GM18858 (cell line): ENCODE data around the gene CLSTN2.

Source experiments
- ATAC-seq: cut with Tn5 transposase; IDR thresholded peaks from one replicate; pipeline ENCODE4 v1.9.1; 2021; ENCODE audit not compliant: unreplicated experiment

The CLSTN2 gene

GRCh38 chr3:140091143-140091542, 156.2 kb downstream of the CLSTN2 start:
- no peak for ATAC-seq

DNA sequence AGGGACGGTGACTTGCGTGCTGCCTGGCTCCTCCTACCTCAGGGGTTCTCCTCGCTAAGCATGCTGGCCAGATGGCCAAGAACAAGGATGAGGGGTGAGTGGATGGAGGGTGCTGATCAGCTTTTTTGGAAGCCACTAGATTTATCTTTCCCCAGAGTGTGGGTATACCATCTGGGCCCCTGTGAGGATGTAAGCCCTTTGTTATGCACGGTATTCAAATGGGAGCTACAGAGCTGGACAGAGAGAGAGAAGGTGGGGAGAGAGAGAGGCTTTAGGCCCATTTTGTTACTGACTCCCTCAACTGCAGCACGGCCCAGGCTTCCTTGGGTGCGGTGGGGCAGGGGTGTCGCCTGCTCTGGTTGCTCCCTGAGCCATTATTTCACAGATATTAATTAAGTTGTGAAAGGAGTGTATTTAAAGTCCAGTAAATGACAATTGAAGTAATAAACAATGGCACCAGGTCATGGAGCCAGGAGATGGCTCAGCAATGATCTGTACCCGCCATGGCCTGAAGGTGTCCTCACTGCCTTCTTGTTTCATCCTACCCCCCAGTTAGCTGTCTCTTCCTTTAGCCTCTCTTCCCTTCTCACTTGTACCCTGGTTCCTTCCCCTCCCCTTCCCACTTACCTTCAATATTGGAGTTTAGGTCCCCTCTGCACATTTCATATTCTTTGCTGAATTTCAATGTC, 158.0 kb downstream of the CLSTN2 start:
- ATAC-seq, result no peak

DNA sequence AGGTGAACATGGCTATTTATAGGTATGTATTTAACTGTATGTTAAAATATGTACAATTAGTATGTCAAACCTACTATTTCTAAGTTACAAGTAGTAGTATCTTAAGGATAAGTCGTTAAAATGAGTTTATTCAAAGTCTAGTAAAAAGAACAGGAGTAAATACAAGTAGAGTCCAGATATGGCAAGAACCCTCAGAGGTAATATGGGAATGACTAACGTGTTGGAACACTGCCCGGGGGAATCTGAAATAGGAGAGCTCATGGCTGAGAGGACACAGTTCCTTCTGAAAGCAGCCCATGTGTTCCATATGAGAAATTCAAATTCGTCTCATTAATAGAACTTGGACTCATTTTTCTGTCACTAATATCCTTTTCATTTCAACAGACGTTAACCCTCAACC, 158.8 kb downstream of the CLSTN2 start:
- no peak for ATAC-seq

DNA sequence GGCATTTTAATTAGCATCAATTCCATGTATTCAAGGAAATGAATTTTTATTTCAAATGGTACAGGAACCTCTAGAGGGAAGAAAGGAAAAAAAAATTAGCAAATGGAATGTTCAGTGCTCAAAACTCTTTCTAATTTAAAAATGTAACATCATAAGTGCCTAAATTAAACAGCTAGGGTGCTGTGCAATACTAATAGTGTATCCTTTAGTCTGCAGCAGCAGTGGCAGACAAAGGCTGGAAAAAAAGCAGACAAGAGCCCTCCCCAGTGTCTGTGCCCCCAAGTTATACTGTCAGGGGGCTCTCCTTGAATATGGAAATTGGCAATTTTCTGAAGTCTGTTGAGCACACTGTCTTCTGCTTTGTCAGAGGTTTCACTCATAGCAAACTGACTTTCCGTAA, 159.5 kb downstream of the CLSTN2 start:
- ATAC-seq, result no peak

DNA sequence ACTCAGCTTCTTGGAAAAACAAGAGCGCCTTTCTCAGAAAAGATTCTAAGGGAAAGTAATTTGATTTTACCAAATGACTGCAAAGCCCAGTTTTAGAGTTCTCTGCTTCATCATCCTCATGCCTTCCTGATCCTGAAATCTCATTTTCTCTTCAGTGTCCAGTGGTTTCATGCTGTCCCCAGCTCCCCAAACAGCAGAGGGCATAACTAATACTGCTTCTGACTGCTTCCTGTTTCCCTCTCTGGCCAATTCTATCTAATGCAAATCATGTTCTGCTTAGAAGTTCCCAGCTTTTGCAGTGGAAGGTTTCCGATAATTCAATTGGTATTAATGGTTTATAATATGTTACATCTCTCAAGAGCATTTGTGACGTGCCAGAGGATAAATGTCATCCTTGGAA, 161.1 kb downstream of the CLSTN2 start:
- no peak for ATAC-seq

GRCh38 chr3:140097874-140098635, 163.1 kb downstream of the CLSTN2 start:
- no peak for ATAC-seq

- ATAC-seq, result no peak
Observed at GRCh38 chr3:140100479-140100878, 165.5 kb downstream of the CLSTN2 start.

DNA sequence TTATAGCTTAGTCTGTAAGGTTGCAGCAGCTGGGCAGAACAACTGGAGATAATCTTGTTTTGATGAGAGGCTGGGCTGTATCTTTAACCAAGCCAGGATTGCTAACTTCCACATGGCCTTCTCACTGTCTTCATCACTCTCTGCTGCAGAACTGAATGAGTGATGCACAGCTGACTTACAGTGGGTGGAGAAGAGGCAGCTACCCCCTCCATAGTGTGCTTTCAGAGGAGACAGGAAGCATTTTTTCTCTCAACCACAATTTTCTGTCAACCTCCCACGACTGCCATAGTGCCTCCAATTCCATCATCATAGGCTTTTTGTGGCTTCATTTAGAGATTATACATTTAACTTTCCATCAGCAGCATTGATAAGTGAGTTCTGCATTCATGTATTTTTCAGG, 168.2 kb downstream of the CLSTN2 start:
- no peak for ATAC-seq

- no peak for ATAC-seq
Observed at GRCh38 chr3:140103986-140104645, 169.1 kb downstream of the CLSTN2 start.

DNA sequence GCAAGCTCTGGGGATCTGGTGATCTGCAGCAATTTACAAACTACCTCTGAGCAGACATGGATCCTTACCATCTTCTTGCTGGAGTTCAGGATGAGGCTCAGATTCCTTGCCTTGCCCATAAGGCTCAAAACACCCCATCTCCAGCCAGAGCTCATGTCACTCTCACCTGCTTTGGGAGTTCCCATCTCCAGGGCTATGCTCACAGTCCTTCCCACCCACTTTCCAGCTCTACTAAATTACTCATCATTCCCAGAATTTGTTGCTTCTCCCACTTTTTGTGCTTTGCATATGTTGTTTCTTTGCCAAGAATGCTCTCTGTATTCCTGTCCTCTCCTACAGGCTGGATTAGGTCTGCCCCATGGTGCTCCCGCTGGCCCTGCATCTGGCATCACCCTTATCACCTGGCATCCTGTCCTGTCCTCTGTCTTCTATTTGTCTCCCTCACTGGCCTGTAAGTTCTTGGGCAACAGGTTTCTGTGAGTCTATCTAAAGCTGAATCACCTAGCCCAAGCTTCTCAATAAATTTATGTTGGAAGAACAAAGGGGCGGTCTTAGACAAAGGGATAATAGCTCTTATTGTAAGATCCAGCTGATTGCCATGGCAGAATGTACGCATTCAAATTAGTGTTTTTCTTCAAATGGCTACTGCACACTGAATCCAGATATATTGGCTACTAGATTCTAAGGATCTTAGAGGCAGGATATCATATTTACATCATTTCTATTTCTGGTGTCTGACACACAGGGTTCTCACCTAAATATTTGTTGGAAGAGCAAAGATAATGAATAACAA, 179.2 kb downstream of the CLSTN2 start:
- ATAC-seq, result no peak

DNA sequence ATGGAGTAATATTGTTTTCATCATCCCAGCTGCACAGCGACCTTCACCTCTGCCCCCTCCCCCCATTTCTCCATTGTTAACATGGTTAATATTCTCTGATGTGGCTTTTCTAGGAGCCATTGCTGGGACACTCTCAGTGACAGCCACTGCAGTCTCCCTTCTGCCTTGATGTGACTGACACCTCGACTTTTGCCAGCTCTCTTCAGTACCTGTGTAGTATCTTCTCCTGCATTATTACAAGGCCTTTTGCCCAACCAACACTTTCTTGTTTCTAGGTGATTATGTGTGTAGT, 179.8 kb downstream of the CLSTN2 start:
- no peak for ATAC-seq

DNA sequence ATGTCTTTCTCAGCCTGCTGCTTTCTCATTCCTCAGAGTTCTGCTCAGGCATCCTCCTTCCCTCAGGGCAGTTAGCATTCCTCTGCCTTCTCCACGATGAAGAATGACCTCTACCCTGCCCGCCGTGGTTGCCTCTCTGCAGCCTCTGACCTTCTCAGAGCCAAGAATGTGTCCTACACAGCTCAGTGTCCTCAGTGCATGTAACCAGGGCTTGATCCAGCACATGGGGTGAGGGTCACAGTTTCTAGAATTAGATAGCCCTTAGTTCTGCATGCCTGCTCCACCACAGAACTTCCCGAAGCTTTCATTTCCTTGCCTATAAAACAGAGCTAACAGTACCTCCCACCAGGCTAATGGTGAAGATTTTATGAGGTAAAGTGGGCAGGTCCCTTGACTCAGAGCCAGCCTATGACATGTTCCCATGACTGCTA, 182.1 kb downstream of the CLSTN2 start:
- ATAC-seq, result no peak

DNA sequence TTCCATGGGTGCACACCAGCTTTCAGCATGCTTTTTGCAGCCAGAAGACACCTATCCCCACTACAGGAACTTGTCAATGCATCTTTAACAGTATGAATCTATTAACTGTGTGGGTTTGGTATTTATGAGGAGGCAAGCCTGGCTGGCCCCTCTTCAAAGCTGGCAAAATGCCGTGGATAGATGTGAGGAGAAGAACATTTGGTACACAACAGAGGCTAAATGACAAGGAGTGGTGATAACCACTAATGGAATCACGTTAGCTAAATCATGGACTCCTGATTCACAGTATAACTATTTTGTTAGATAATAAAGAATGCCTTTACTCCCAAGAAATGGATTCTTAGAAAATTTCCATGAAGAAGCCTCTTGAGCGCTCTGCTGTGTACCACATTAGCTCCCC, 187.2 kb downstream of the CLSTN2 start:
- ATAC-seq, result no peak

DNA sequence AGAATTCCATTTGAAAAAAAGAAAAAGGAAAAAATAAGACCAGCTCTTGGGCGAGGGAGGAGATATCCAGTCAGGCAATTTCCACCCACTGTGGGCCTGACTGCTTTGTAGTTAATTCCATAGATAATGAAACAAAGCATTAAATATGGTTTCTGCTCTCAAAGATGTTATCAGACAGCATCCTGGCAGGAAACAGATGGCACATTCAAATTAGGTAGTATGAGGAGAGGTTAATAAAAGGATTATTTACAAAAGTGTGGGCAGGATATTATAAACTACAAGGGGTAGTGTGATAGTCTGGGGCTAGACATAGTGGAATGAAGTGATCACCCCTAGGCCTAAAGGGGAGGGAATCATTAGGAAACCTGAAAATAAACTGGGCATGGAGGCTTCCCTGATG, 193.2 kb downstream of the CLSTN2 start:
- no peak for ATAC-seq

DNA sequence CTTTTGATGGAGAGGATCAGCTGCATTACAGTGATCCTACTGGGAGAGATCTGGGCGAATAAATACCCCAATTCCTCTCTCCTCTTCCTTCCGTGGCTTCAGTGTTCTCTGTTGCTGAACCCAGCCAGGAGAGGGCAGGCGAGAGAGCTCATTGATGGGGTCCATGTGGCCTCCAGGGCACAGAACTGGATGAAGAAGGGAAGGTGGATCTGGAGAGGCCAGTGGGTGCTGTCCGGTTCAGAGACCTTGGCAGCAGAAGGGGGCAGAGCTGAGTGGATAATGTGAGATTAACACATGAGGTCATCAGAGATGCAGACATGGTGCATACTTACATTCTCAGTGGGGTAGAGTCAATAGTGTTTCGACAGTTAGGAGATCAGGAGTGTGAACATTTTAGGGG, 193.6 kb downstream of the CLSTN2 start:
- ATAC-seq, result no peak

GRCh38 chr3:140129768-140130284, 194.8 kb downstream of the CLSTN2 start:
- ATAC-seq, result no peak

DNA sequence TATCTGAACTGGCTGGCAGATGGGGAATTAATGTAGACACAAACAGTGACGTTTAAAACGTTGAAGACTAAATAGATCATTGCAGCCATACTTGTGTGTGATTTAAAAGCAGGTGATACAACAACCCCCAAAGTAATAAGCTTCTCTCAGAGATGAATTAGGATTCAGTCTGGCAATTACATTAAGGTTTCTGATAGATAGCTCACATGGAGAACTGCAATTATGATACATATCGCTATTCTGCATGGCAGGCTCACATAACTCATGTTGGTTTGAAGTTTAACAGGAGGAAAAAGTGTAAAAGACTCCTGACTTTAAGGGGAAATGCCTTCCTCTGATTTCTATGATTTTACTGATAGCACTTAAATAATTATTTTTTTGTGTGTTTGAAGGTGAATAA, 196.9 kb downstream of the CLSTN2 start:
- no peak for ATAC-seq

- no peak for ATAC-seq
Observed at GRCh38 chr3:140134231-140134965, 199.4 kb downstream of the CLSTN2 start.

DNA sequence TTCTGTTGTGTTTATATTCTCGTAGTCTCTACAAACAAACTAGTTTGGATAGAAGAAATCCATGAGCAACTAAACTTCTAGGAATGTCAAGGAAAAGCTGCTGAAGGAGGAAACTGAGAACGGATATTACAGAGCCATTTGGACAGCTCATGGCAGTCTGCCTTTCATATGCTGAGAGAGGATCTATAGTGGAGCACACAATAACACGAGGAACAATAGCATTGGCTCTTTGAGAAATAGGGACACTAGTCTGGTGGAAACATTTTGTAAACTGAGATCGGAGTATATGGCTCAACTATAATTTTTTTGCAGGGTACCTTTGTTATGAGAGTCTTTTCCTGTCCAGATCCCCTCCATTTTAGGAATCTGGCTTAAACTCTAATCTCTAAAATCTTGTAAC, 200.5 kb downstream of the CLSTN2 start:
- no peak for ATAC-seq

GRCh38 chr3:140143367-140144069, 208.5 kb downstream of the CLSTN2 start:
- ATAC-seq, result no peak
